ENCODE measurements around the gene ABCD1.
"Not testable (repeated sequence)": the region's sequence is repeated elsewhere in the genome, so short reads cannot be mapped to it uniquely, and the experiment has no call there.

The ABCD1 gene

DNA sequence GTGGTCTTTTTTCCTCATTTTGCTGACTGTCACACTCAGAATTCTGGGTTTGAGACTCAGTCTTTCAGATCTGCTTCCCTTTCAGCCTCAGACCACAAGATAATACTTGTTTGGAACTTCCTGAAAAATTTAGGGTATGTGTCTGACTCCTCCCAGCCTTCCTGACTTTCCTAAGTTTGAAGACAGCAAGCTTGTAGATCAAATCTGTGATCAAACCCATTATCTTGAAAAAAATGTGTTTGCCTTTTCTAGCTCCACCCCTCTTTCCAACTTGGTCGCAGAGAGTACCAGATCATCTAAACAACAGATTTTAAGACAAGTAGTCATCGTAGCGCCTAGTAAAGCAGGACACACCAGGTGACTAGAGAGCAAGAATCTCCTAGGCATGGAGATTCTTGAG lies 10.4 kb upstream of the ABCD1 start:
- no peak for DNase-seq

DNA sequence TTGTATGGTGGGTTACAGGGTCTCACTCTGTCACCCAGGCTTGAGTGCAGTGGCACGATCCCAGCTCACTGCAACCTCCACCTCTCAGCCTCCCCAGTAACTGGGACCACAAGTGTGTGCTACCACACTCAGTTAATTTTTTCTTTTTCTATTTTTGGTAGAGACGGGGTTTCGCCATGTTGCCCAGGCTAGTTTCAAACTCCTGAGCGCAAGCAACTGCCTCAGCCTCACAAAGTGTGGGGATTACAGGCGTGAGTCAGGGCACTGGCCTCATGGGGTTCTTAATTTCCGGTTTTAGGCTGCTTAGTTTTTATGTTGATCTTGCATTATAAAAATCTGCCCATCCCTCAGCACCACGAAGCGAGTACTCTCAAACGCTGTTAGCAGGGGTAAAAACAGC lies 7.2 kb upstream of the ABCD1 start:
- DNase-seq = no peak

DNA sequence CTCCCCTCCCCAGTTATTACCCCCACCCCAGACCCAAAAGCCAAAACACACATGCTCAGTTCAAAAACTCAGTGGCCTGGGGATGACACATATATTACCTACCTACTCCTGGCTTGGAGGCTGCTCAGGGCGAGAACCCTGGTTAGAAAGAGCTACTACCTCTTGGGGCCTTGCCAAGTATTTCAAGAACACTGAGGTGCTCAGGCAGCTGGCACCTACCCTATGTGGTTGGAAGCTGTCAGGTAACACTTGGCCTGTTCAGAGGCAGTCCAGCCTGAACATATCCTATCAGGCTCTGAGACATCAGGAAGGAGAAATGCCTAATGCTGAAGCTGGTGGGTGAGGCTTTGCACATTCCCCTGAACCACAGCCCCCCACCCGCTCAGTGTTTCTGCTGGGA lies 5.4 kb upstream of the ABCD1 start:
- no peak for DNase-seq

DNA sequence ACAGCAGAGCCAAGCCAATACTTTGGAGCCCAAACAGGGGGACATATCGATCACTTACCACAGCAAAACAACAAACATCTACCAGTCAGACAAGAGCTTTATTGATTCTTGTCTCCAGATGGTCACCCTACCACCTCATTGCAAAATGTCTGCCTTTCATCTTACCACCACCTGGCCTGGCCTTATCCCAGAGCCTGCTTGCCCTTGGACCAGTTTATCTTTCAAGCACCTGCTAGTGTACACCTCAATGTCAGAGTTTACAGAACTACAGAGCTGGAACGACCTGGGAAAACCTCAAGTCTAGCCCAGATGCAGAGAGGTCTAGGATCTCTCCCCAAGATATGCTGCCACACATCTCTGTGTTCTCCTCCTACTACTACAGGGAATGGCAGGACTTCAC lies 5.0 kb upstream of the ABCD1 start:
- DNase-seq = no peak

DNA sequence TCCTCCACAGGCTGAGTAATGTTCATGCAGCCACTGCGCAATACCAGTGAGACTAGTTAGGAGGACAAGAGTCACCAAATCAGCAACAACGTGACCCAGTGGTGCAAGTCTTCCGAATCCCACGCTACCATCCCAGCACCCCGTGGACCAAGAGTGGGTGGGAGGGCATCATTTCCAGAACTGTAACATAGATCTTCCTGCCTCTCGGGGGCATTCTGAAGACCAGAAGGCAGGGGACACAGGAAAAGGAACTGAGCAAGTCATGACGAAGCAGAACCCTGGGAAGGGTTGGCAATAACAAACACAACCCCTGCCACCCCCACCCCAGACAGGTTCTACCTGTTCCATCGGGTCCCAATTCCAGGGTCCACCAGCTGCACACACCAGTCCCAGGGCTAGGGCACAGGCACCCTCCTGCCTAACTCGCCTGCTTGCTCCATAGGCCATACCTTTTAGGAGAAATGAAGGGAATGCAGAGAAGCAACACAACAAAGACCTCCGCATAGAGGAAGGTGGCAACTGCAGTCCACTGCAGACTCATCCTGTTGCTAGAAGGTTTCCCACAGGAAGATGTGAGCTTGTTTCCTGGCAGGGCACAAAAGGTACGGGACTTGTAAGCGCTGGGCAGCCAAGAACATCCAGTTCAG lies 1.8 kb upstream of the ABCD1 start:
- no peak for DNase-seq

DNA sequence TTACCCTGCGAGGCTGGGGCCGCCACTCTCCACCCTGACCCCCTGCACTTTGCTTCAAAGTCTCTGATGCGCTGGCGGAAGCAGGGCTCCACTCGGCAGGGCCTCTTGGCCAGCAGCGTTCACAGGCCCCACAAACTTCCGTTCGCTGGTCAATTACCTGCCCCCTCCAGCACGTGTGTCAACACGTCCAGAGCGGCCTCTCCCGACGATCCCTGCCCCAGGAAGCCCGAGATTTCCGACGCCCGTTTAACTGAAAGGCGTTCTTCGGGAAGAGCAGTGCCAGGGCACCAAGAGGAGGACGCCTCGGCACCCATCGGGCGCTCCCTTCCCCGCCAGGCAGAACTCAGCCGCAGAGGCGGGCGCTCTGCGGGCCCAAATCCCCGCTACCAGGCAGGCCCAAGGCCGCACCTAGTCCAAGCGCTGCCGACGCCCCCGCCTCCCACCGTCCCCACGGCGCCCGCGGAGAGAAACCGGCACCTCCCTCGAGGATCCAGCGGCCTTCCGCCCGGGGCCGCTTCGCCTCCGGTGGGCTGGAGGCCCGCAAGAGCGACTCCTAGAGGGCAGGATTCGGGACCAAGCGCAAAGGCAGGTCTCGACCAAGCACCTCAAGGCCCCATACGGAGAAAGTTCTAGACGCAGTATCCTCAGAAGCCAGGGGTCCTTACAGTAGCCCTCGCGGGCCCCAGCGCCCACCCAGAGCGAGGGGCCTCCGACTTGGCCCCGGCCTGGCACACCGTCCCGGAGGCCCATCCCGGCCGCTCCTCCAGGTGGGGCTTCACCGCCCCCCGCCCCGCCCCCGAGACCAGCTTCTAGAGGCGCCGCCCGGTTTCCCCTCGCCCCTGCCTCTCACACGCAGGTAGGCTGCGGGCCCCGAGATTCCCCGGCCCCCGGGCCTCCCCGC lies 1.1 kb upstream of the ABCD1 start:
- peak; percentile 35 for DNase-seq

DNA sequence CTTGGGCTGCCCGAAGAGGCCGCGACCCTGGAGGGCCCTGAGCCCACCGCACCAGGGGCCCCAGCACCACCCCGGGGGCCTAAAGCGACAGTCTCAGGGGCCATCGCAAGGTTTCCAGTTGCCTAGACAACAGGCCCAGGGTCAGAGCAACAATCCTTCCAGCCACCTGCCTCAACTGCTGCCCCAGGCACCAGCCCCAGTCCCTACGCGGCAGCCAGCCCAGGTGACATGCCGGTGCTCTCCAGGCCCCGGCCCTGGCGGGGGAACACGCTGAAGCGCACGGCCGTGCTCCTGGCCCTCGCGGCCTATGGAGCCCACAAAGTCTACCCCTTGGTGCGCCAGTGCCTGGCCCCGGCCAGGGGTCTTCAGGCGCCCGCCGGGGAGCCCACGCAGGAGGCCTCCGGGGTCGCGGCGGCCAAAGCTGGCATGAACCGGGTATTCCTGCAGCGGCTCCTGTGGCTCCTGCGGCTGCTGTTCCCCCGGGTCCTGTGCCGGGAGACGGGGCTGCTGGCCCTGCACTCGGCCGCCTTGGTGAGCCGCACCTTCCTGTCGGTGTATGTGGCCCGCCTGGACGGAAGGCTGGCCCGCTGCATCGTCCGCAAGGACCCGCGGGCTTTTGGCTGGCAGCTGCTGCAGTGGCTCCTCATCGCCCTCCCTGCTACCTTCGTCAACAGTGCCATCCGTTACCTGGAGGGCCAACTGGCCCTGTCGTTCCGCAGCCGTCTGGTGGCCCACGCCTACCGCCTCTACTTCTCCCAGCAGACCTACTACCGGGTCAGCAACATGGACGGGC lies 579 bp downstream of the ABCD1 start:
- no peak for DNase-seq

DNA sequence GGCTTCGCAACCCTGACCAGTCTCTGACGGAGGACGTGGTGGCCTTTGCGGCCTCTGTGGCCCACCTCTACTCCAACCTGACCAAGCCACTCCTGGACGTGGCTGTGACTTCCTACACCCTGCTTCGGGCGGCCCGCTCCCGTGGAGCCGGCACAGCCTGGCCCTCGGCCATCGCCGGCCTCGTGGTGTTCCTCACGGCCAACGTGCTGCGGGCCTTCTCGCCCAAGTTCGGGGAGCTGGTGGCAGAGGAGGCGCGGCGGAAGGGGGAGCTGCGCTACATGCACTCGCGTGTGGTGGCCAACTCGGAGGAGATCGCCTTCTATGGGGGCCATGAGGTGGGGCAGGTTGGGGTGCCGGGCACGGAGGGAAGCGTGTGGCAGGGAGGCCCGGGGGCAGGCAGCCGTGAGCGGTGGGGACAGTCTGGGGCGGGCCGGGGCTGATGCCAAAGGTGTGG lies 1.2 kb downstream of the ABCD1 start:
- DNase-seq = no peak

DNA sequence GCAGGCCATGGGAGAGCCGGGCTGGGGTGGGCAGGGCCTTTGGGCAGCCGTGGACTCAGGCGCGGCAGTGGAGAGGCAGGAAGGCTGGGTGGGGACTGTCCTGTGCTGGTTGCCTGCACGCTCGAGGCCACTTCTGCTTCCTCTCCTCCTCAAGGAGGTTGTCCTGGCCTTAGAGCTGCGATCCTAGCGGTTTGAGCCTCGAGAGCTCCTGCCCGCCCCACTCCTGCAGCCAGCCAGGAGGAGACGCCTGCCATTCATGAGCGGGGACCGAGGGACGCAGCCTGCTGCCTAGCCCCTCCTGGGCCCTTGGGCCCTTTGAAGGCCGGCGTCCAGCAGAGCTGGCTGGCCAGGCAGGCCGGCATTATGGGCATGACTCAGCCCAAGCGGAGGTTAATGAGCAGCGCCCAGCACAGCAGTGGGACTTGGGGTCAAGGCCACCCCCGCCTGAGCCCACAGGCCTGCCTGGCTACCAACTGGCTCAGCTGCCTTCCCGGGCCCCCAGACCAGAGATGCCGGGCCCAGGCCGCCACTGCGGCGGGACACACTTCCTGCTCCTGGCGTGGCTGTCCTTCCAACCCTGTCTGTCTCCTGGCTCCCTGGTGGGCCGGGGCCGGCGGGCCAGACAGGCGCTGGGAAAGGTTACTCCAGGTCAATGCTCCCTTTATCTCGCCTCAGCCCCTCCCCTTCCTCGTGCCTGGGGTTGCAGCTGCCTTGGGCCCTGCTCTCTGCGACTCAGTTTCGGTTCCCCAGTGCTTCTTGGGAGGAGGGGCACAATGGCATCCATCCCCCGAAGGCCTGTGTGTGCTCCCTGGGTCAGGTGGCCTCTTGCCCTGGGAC lies 1.8 kb downstream of the ABCD1 start:
- DNase-seq = no peak

DNA sequence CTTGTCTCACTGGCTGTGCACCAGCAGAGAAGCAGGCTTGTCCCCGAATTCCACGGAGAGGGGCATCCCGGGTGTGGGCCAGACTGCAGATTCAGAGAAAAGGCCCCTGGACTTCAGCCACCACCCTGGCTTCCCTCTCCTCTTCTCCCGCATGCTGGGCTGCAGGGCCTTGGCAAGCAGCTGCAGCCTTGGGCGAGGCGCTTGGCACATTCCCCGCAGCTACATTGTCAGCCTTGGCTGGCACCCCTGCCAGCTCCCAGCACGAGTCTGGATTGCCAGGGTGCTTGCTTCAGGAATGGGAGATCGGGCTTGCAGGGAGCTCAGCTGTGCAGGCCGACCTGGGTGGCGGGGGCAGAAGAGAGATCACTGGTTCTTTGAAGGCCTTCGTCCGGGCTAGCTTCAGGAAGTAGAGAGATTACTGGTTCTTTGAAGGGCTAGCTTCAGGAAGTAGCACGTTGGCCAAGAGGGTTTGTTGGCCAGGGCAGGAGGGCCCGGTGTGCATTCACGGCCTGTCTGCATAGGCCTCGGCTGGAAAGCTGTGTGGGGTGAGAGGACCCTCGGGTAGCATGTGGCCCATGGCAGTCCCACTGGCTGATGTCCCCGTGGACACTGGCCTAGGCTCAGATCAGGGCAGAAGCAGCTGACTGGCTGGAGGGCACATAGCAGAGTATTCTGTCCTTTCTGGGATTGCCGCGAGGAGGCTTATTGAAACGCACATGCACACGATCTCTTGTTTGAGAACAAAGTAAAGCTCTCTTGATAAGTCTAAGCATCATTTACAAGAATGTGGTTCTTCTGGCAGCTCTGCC lies 2.7 kb downstream of the ABCD1 start:
- no peak for DNase-seq

DNA sequence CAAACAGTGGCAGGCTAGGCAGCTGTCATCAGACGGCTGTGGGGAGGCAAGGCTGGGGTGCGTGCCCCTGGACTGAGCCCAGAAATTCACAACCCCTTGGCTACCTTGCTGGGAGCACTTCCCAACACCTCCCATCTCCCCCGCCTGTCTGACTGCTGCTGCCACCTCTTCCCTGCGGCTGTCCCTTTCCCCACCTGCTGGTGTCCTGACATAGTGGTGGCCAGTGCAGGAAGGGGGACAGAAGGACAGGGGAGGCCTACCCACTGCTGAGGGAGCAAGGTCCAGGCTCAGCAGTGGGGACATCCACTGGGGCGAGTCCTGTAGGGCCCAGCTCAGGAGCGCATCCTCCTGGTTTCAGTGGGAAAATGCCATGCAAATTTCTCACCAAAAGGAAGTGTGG lies 3.4 kb downstream of the ABCD1 start:
- no peak for DNase-seq

DNA sequence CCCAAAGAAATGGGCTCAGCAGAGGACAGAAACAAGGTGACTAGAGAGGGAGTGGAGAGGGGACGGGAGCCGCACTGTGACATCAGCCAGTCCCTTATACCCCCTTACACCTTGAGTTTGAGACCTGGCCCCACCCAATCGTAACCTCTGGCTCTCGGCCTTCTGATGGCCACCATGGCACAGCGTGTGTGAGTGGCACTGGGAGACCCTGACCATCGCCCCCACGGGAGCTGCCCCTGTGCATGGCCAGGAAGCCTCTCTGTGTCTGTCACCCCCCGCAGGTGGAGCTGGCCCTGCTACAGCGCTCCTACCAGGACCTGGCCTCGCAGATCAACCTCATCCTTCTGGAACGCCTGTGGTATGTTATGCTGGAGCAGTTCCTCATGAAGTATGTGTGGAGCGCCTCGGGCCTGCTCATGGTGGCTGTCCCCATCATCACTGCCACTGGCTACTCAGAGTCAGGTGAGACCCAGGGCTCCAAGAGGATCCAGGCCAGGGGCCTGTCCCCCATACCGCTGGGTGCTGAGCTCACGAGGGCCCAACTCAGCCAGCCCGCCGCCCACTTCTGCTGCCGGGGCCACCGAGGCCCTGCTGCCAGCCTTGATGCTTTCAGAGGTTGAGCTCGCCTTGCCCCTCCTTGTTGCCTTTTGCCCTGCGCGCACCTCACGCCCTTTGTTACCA lies 4.4 kb downstream of the ABCD1 start:
- DNase-seq = no peak

DNA sequence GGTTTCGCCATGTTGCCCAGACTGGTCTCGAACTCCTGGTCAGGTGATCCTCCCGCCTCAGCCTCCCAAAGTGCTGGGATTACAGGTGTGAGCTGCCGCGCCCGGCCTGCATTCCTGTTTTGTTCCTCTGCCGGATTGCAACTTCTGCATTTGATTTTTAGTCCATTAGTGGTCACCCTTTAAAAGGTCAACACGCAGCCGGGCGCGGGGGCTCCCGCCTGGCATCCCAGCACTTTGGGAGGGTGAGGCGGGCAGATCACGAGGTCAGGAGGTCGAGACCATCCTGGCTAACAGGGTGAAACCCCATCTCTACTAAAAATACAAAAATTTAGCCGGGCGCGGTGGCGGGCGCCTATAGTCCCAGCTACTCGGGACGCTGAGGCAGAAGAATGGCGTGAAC lies 5.5 kb downstream of the ABCD1 start:
- not testable (repeated sequence) for DNase-seq

DNA sequence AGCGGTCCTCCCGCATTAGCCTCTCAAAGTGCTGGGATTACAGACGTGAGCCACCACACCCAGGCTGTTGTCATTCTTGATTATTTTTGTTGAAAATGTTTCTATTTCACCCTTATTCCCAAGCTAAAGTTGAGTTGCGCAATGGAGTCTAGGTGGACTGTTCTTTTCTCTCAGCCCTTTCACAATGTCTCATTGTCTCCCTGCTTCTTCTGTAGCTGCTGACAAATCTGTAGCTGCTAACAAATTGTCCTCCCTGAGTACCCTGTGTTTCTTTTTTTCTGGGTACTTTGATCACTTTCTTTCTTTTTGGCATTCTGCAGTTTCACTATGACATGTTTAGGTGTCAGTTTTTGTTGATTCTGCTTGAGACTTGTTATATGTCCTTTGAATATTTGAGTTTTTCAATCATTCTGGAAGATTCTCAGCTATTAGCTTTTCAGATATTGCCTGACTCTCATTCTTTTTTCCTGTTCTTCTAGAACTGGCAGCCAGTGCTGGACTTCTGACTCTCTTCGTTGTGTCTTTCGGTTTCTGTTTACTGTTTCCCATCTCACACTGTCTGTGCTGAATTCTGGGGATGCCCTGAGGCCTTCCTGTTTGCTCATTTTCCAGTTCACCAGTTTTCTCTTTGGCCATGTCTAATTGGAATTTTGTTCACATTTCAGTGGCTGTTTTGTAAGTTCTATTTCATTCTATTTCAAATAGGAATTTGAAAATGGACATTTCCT lies 6.6 kb downstream of the ABCD1 start:
- no peak for DNase-seq

DNA sequence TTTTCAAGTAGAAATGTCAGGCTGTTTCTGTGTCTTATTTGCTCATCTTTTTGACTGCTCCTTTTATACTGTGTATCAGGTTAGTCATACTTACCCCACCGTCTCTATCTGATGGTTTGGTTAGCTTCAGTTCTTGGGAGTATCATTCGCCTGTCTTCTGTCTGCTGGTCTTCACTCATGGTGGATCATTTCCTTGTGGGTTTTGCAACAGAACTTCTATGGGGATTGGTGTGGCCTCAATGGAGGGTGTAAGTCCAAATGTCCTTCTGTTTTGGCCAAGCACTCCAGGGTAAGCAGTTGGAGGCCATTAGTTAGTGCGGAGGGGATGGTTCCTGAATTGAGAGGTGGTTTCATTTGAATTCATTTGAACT lies 7.2 kb downstream of the ABCD1 start:
- no peak for DNase-seq

DNA sequence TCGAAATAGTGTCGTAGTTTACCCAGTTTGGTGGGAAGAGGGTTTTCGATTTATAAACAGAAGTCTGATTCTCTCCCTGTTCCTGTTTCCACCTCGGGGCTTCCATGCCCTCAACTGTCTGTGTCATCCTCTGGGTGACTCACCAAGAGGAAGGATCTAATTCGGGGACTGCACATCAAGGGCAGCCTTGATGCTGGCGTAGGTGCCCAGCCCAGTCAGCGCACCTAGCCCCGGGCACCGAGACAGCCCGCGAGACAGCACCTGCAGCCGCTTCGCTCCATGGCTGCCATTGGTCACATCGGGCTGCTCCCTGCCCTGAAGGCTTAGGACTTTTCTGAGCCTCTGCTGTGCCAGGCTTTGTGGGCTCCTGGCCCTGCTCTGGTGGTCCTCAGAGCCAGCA lies 7.7 kb downstream of the ABCD1 start:
- no peak for DNase-seq

DNA sequence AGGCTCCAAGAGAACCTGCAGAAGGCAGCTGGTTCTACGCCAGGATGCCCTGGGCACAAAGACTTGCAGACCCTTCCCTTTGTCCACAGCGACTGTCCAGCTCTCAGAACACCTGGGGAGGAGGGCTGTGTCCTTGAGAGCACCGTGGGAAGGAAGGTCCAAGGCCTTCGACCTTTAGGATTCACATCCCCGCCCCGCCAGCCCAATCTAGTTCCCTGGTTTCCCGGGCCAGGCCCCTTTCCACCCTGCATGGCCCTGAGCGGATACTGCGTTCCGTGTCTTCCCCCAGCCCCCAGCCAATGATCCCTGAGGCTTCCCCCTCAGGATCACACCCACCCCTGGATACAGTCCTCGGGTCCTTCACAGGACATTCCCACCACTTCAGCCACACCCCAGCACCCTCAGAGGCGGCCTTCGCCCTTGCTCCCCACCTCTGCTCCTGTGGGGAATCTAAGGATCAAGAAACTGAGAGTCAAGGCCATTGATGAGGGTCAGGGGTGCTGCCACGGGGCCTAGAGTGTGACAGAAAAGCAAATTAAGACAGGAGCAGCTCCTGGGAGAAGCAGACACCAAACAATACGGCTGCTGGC lies 9.1 kb downstream of the ABCD1 start:
- no peak for DNase-seq

DNA sequence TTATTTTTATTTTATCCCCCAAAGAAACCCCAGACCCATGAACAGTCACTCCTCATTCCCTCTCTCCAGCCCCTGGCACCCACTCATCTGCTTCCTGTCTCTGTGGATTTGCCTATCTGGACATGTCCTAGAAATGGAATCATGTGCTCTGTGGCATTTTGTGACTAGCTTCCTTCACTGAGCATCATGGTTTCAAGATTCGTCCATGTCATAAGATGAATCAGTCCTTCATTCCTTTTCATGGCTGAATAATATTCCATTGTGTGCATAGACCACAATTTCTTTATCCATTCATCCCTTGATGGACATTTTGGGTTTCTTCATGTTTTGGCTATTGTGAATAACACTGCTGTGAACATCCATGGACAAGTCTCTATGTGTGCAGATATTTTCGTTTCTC lies 10.2 kb downstream of the ABCD1 start:
- DNase-seq = no peak

DNA sequence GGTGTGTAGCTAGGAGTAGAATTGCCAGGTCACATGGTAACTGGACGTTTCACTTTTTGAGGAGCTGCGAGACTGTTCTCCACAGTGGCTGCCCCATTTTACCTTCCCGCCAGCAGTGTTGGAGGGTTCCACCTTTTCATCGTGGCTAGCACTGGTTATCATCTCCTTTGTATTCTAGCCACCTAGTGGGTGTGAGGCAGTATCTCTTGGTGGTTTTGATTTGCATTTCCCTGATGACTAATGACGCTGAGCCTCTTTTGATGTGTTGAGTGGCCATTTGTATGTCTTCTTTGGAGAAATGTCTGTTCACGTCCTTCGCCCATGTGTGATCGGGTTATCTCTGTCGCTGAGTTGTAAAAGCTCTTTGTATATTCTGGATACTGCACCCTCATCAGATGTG lies 10.6 kb downstream of the ABCD1 start:
- no peak for DNase-seq

All from activated gamma-delta T cell treated with Interleukin-2 at 50 U/mL for 16 hours (primary cell).